Activated T-helper 9 cell treated with anti-CD3 and anti-CD28 coated beads, Interleukin-2, amount 50 U/mL, for 16 hours (primary cell): ENCODE results near the gene TSSC4.

Experiments used
- DNase-seq: peaks from one replicate; pipeline ENCODE4 v3.0.0-alpha.2; 2020; ENCODE audit warnings: low read depth

TSSC4 gene

DNA sequence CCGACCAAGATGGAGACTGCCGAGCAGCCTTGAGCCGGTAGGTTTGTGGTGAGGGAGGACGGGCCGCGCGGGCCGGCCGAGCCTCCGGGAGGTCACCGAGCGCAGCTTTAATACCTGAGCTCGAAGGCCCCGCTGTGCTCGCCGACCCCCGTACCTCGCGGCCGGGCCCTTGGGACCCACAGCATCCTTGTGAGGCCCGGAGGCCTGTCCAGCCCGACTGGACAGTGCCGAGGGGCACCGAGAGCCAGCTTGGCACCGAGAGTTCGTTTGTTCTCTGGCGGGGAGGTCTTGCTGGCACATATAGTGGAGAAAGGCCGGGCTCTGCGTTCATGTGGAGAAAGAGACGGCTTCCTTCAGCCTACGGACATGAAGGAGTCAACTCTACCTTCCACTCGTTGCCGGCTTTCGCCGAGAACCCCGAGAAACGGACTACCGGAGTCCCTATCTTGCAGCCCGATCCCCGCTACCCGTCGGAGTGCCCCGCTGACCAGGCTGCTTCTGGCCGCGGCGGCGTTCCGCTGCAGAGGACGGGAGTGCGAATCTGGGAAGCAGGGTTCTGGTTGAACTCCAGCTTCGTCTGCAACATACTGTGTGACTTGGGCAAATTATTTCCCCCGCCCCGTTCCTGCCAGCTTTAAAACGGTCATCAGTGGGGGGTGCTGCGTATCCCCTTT is 349 bp downstream of the TSSC4 start:
- no peak for DNase-seq

DNA sequence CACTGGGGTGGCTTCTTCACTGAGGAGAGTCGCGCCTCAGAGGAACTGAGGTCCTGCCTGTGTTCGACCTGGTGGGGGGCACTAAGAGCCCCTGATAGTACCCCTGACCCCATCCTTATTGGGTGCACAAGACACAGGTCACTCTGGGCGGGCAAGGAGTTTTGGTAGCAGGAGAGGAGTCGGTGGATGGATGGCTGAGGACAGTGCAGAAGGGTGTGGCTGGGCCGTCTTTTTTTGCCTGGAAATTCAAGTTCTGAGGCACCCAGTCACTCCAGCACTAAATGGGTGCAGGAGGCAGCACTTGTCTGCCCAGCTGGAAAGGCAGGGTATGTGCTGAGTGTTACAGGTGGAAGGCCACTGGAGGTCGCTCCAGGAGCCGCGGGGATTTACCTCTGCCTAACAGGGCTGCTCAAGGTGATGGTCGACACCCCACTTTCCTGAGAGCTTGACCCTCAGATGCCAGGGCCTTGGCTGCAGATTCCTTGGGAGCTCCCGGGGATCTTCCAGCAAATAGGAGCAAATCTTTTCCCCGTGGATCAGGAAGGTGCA is 960 bp downstream of the TSSC4 start:
- no peak for DNase-seq

DNA sequence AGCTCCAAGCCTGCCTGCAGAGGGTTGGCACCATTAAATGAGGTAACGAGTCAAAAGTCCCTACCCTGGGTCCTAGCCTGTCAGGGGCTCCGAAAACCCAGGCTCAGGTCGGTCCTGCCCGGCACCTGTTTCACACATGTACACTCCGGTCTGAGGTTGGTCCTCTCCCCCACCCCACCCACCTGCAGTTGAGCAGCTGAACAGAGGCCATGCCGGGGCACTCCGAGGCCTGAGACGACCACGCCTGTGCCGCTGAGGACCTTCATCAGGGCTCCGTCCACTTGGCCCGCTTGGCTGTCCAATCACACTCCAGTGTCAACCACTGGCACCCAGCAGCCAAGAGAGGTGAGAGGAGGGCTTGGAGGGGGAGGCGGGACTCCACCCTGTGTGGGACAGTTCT is 1.6 kb downstream of the TSSC4 start:
- no peak for DNase-seq

DNA sequence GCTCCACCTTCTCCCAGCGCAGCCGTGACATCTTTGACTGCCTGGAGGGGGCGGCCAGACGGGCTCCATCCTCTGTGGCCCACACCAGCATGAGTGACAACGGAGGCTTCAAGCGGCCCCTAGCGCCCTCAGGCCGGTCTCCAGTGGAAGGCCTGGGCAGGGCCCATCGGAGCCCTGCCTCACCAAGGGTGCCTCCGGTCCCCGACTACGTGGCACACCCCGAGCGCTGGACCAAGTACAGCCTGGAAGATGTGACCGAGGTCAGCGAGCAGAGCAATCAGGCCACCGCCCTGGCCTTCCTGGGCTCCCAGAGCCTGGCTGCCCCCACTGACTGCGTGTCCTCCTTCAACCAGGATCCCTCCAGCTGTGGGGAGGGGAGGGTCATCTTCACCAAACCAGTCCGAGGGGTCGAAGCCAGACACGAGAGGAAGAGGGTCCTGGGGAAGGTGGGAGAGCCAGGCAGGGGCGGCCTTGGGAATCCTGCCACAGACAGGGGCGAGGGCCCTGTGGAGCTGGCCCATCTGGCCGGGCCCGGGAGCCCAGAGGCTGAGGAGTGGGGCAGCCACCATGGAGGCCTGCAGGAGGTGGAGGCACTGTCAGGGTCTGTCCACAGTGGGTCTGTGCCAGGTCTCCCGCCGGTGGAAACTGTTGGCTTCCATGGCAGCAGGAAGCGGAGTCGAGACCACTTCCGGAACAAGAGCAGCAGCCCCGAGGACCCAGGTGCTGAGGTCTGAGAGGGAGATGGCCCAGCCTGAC is 2.5 kb downstream of the TSSC4 start:
- DNase-seq, result no peak

DNA sequence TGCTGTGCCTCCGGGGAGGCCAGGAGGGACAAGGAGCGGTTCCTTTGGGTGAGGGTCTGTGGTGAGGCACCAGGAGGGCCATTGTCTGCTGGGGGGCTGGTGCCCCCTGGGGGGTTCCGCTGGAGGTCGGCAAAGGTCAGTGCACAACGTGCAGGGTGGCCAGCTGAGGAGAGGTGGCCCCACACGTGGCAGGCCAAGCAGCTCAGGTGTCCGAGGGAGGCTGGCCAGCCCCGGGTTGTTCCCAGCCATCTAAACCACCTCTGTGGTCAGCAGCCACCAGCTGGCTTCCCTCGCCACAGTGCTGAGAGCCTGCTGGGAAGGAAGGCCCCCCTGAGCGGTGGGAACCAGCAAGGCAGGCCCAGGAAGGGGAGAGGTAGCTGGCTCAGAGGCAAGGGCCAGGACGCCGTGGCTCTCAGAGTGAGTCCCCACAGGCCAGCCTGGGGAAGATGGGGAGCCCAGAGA is 4.2 kb downstream of the TSSC4 start:
- DNase-seq, result no peak

- DNase-seq, result no peak
Observed at GRCh38 chr11:2406451-2406850, 5.9 kb downstream of the TSSC4 start.

DNA sequence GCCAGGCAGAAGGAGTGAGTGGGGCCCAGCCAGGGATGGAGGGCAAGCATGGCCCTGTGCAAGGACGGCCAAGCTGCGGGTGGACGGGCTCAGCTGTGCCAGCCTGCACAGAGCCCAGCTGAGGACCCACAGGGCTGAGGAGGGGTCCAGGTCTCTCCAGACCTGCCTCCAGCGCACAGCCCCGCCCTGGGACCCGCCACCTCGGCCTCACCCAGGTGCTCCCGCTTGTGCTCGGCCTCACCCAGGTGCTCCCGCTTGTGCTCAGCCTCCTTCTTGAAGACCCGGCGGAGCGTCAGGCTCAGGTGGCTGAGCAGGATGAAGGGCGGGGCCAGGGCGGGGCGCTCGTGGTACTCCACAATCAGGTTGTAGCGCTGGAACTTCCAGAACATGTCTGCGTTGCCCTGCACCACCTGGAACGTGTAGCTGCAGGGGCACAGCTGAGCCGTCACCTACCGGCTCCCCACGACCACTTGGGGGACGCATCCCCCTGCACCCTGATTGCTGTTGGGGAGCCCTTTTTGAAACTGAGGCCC is 6.4 kb downstream of the TSSC4 start:
- DNase-seq, result no peak

DNA sequence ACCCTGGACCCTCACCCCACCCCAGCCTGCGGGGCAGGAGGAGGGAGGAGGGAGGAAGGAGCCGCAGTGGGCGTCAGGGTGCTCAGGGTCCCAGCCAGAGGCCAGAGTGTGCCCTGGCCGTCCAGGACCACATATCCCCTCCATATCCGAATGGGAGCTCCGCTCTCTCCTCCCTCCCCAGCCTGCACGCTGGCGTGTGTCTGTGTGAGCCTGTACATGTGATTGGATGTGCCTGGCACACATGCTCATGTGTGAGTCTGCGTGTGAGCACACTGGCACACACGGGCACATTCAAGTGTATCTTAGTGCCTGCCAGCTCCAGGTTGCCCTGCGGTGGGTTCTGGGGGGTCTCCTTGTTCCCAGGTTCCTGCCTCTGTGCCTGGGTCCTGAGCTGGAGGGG is 8.1 kb downstream of the TSSC4 start:
- no peak for DNase-seq

GRCh38 chr11:2409126-2409525 is 8.6 kb downstream of the TSSC4 start:
- no peak for DNase-seq

DNA sequence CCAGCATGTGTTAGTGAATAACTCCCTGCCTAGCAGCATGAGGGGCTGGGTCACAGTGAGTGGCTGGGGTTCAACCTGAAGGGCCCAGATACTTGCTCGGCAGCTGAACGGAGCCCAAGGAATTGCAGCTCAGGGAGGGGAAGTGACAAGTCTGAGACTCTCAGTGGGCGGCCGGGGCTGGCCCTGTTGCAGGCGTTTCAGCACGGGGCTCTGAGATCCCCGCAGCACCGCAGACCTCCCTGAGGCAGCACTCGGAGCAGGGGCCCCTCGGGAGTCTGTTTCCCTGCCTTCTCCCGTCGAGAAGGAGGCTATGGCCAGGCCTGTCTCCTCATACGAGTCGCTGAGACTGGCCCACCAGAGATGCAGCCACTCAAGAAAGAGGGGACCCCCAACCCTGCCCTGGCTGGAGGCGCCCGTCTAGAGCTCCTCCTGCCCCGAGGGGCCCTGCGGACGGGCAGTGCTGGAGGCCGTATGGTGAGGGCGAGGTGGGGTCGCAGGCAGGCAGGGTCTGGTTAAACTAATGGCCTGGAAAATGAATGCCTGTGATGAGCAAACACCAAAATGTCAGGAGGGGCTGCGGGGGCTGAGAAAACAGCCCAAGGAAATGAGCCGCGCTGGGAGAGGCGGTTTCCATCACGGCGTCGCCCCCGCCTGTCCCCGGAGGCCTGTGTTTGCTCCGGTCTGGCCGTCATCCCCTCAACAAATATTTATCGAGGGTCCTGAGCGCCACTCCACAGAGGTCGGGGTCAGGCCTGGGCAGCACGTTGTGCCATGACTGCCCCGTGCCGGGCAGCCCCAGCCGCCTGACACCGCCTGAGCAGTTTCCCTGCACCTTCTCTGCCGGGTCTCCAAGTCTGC is 9.3 kb downstream of the TSSC4 start:
- no peak for DNase-seq

DNA sequence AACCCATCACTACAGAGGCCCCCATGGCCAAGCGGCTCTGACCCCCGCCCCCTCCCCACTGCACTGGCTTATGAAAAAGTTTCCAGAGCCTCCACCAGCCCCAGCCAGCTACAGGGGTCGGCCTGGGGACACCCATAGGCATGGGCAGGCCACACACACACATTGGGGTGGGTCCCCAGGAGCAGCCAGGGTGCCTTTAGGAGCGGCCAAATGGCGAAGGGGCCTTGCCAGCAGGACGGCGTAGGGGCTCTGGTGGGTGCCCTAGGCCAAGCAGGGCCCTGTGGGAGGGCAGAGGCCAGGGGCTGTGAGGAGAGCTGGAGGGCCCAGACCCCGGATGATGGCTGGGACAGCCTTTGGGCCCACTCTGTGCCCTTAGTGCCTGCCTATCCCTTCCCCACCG is 10.1 kb downstream of the TSSC4 start:
- no peak for DNase-seq

DNA sequence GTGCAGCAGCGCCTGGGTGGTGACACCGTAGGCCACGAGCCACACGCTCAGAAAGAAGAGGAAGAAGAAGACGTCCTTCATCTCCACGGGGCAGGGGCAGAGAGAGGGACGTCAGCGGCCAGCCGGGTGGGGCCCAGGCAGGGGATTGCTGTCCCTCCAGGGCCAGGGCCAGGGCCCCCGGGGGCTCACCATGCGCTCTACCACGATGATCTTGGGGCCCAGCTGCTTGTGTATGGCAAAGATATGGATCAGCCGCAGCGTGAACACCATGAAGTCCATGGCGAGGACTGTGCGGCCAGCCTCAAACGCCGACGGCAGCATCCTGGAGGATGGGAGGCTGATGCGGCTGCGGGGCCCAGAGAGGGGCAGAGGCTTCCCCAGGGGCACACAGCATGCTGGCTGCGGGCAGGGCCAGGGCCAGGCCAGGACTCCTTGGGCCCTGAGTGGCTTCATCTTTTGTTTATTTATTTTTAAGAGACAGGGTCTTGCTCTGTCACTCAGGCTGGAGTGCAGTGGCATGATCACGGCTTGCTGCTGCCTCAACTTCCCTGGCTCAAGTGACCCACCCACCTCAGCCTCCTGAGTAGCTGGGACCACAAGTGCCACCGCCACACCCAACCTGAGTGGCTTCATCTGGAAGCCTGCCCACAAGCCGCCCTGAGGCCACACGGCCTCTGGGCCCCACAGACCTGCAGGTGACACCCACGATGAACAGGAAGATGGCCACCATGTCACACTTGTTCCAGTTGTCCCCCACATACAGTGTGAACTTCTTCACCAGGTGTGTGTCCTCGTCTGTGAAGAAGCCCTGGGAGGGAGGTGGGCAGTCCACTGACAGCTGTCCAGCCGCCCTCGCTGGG is 11.1 kb downstream of the TSSC4 start:
- no peak for DNase-seq

GRCh38 chr11:2412323-2412722 is 11.8 kb downstream of the TSSC4 start:
- no peak for DNase-seq

- no peak for DNase-seq
Observed at GRCh38 chr11:2413742-2414579, 13.4 kb downstream of the TSSC4 start.

- no peak for DNase-seq
Observed at GRCh38 chr11:2414616-2415015, 14.1 kb downstream of the TSSC4 start.

DNA sequence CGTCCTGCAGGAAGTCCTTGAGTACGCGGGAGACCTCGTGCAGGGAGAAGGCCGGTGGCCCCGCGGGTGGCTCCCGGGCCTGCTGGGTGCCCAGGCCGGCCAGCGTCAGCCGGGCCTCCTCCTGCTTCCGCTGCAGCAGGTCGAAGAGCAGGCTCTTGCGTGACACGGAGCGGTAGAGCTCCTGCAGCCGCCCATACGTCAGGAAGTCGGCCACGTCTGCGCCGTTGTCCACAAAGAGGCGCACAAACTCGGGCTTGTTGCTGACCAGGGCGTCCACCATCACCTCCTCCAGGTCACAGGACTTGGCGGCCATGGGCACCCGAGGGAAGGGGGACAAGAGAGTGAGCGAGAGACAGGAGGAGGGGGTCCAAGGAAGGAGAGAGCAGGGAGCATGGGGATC is 14.6 kb downstream of the TSSC4 start:
- DNase-seq, result no peak

DNA sequence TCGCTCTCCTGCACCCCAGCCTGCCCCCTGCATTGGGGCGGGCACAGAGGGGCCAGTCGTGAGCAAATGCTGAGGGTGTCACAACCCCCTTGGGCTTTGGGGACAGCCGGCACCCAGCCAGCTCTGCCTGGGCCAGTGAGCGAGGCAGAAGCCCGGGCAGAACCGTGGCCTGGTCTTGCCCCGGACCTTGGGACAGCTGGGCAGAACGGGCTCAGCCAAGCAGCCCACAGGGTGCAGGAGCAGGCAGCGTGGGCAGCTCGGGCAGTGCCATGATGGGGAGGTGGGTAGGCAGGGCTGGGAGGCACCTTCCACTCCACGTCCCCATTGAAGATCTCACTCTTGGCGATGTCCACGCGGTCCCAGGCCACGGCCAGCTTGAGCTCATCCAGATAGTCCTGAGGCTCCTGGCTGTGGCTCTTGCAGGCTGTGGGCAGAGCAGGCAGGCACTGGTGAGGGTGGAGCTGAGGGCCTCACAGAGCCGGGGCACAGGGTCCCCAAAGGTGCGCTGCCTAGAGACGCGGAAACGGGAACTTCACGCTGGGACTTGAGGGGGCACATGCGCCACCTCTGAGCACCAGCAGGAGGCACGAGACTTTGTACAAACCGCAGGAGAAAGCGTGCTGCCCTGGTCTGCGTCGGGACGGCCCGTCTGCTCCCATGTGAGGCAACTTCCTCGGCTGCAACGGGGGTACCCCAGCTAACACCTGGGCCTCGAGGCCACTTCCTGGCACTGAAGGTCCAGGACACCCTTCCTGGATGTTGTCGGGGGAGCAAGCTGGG is 15.2 kb downstream of the TSSC4 start:
- no peak for DNase-seq

- no peak for DNase-seq
Observed at GRCh38 chr11:2416765-2417164, 16.2 kb downstream of the TSSC4 start.

DNA sequence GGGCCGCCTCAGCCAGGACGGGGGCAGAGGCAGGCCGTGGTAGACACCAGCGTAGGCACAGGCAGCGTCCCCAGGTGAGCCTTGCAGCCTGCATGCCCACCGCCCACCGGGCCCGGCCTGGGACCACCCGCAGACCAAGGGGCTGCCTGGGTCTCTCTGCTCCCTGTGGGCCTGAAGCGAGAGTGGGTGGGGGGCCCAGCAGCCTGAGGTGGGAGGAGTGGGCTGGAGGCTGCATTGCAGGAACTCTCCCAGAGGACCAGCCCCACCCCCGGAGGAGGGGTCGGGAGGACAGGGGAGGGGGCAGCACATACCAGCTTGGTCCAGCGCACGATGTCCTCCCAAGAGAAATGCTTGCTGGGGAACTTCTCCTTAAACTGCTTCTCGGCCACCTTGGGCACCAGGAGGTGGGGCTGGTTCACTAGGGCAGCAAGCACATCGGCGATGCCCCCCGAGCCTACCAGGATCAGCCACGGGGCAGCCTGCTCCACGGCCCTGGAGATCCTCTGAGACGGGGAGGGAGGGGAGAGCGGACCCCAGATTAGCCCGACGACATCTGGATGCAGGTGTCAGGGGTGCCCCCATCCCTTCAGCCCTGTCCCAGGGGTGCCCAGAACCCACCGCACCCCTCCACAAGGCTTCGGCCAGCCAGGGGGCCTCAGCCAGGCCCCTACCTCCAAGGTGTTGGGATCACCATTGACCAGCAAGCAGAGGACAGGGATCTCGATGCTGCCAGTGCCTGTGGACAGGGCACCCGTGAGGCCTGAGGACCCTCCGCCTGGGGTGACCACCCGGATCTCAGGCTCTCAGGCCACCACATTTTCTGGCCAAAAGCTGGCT is 17.5 kb downstream of the TSSC4 start:
- no peak for DNase-seq
